GM23248 (cell line): ENCODE measurements around the gene PRAMEF12. TPM values are rescaled to one million over a fixed set of nuclear protein-coding genes. Genes with fewer than 3 reads are reported as not detected.

ENCODE experiments used
- DNase-seq: peaks from one replicate; pipeline ENCODE4 v3.0.0-alpha.2; 2015
- H2AFZ ChIP-seq: fragments of 200-600 bp; sonication (generic); 2 replicates; pipeline ENCODE4 v1.6.1; 2016; ENCODE audit warnings: antibody characterized with exemption
- H3F3A ChIP-seq: fragments of 200-600 bp; sonication (generic); 2 replicates; pipeline ENCODE4 v1.6.1; 2016; ENCODE audit warnings: mild to moderate bottlenecking, antibody characterized with exemption, mixed run types; ENCODE audit not compliant: insufficient read depth
- H3K27ac ChIP-seq: fragments of 200-600 bp; sonication (generic); 2 replicates; pipeline ENCODE4 v1.5.1; 2016; ENCODE audit warnings: mild to moderate bottlenecking
- H3K27me3 ChIP-seq: fragments of 200-600 bp; sonication (generic); replicated peaks from 2 replicates; pipeline ENCODE4 v1.6.1; 2016; ENCODE audit warnings: mild to moderate bottlenecking; ENCODE audit not compliant: insufficient read depth
- H3K36me3 ChIP-seq: fragments of 200-600 bp; sonication (generic); 2 replicates; pipeline ENCODE4 v1.6.1; 2016; ENCODE audit warnings: low read depth, mild to moderate bottlenecking
- H3K4me1 ChIP-seq: fragments of 200-600 bp; sonication (generic); 2 replicates; pipeline ENCODE4 v1.6.1; 2016; ENCODE audit warnings: mild to moderate bottlenecking; ENCODE audit not compliant: insufficient read depth
- H3K4me2 ChIP-seq: fragments of 200-600 bp; sonication (generic); one replicate; pipeline ENCODE4 v1.6.1; 2016; ENCODE audit warnings: mild to moderate bottlenecking; ENCODE audit not compliant: unreplicated experiment
- H3K4me3 ChIP-seq: fragments of 200-600 bp; sonication (generic); 2 replicates; pipeline ENCODE4 v1.5.1; 2016; ENCODE audit warnings: mild to moderate bottlenecking
- H3K79me2 ChIP-seq: fragments of 200-600 bp; sonication (generic); 2 replicates; pipeline ENCODE4 v1.6.1; 2016; ENCODE audit warnings: mild to moderate bottlenecking; ENCODE audit not compliant: insufficient read depth
- H3K9ac ChIP-seq: fragments of 200-600 bp; sonication (generic); 2 replicates; pipeline ENCODE4 v1.6.1; 2016; ENCODE audit warnings: mild to moderate bottlenecking
- H3K9me2 ChIP-seq: fragments of 200-600 bp; sonication (generic); 2 replicates; pipeline ENCODE4 v1.6.1; 2016; ENCODE audit warnings: mixed run types, mild to moderate bottlenecking, moderate library complexity; ENCODE audit not compliant: insufficient read depth
- H3K9me3 ChIP-seq: fragments of 200-600 bp; sonication (generic); one replicate; pipeline ENCODE4 v1.6.1; 2017; ENCODE audit warnings: low read depth
- H4K20me1 ChIP-seq: fragments of 200-600 bp; sonication (generic); 2 replicates; pipeline ENCODE4 v1.6.0; 2016; ENCODE audit not compliant: insufficient read depth
- EZH2 ChIP-seq: fragments of 200-600 bp; sonication (generic); IDR thresholded peaks from 2 replicates; pipeline ENCODE4 v1.6.1; 2018; ENCODE audit warnings: antibody characterized with exemption, mild to moderate bottlenecking; ENCODE audit not compliant: insufficient read depth, poor library complexity, severe bottlenecking
- EZH2phosphoT487 ChIP-seq: fragments of 200-600 bp; sonication (generic); IDR thresholded peaks from 2 replicates; pipeline ENCODE4 v1.6.1; 2018; ENCODE audit warnings: antibody characterized with exemption, moderate library complexity, mild to moderate bottlenecking, low read depth; ENCODE audit not compliant: insufficient read depth
- WGBS, 2 experiments: methylation state at CpG; one replicate each; pipeline ENCODE4 v1.1.6; 2015 to 2017; ENCODE audit warnings: low lambda C conversion rate in 2 of 2, low coverage in 1 of 2; ENCODE audit errors: missing lambda C conversion rate in 2 of 2; 5-methylcytosine and 5-hydroxymethylcytosine counted together
- in situ Hi-C: fragments of 300-500 bp; cut with MboI; formaldehyde crosslinking; loops from 2 replicates; pipeline ENCODE4 v1.15.0; 2020
- polyA plus RNA-seq: library from polyadenylated mRNA; unstranded; fragments of >200 nt; fragmentation: Nextera tagmentation; extraction: Ambion mirVana; gene quantifications from 2 replicates; pipeline ENCODE4 v1.2.1, GENCODE V29; 2016
- total RNA-seq: library from RNA; depleted of rRNA; stranded (reverse); fragments of >200 nt; shearing (Covaris generic); gene quantifications from 2 replicates; pipeline ENCODE4 v1.2.3, GENCODE V29; 2014

Gene PRAMEF12
- total and polyA plus RNA-seq, 2 experiments from 2014 or later = not detected

- WGBS, 2 experiments = 4 to 7% methylated on average over 6 of the region's 6 CpGs
- in situ Hi-C loops = no loop called here
Observed at GRCh38 chr1:12756768-12757413, 16.6 kb upstream of the PRAMEF12 start.

DNA sequence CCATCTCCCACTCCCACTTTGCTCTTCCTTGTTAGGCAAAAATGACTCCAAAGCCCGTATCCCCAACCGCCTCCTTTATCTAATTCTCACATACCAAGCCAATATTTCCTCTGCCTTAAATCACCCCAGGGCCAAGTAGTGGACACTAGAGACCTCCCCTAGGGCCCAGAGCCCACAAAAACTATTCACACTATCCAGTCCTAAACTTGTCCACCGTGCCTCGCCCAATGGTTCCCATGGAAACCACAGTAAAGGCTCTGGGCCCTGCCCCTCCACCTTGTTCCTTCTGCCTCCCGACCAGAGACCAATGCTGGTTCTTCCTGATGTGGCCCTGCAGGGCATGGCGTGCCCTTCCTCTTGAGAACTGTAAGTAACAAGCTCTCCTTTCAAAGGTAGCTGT, 15.7 kb upstream of the PRAMEF12 start:
- H3K36me3 ChIP-seq = no peaks in the 10 kb centered on the region
- 47 to 49% methylated on average over 6 of the region's 6 CpGs for WGBS, 2 experiments

More at GRCh38 chr1:12756768-12757413, 16.6 kb upstream of the PRAMEF12 start:
- Histone ChIP-seq H3K4me3 (no peak overlapping the region), H3K9ac (no peak overlapping the region), H3K4me2 (no peak overlapping the region), H3K9me3 (no peaks in the 10 kb centered on the region), H3K9me2 (no peaks in the 10 kb centered on the region), H2AFZ (no peak overlapping the region), H3K79me2 (no peaks in the 10 kb centered on the region), H3K4me1 (no peaks in the 10 kb centered on the region), H3F3A (no peaks in the 10 kb centered on the region), H4K20me1 (no peaks in the 10 kb centered on the region), H3K27ac (no peak overlapping the region), H3K36me3 (no peaks in the 10 kb centered on the region), H3K27me3 (no peaks in the 10 kb centered on the region)
- TF ChIP-seq EZH2 (no peak), EZH2phosphoT487 (no peak)
- peak; percentile 32 for DNase-seq

DNA sequence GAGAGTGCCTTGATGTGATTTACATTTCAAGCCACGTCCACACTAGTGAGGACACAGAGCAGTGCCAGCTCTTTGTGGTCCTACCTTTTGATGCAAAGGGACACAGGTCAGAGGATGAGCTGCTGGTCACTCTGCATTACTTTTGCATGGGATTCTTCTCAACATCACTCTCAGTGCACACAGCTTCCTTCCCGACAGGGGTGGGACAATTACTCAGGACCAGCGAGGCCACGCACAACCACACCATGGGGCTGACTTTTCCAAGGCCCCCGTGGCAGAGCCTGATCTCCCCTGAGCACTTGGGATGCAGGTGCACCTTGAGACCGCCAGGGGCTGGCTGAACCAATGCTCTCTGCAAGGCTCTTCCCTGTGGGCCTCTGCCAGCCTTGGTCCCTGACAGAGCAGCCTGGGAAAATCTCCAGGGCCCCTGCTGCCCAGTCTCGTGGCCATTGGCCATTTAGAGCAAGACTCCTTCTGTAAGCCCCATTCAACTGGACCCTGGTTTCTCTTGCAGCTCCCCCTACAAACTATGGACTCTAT, 13.2 kb upstream of the PRAMEF12 start:
- no peak overlapping the region for H3K4me3 ChIP-seq
- H3K9ac ChIP-seq = no peak overlapping the region
- peak; percentile 5 for DNase-seq
- no peak overlapping the region for H2AFZ ChIP-seq
- H3K27ac ChIP-seq = no peak overlapping the region
- in situ Hi-C loops = no loop called here
- TF ChIP-seq EZH2phosphoT487 (no peak), EZH2 (no peak)
- no peaks in the 10 kb centered on the region for H3F3A ChIP-seq
- no peaks in the 10 kb centered on the region for H3K9me2 ChIP-seq
- no peaks in the 10 kb centered on the region for H3K4me1 ChIP-seq
- H3K79me2 ChIP-seq = no peaks in the 10 kb centered on the region
- H3K27me3 ChIP-seq = no peaks in the 10 kb centered on the region
- H3K4me2 ChIP-seq = no peak overlapping the region
- WGBS, 2 experiments = 26 to 38% methylated on average over 7 of the region's 7 CpGs
- H3K9me3 ChIP-seq = no peaks in the 10 kb centered on the region
- no peaks in the 10 kb centered on the region for H4K20me1 ChIP-seq
- no peaks in the 10 kb centered on the region for H3K36me3 ChIP-seq

More for the DNA sequence above, 15.7 kb upstream of the PRAMEF12 start:
- DNase-seq = no peak
- Histone ChIP-seq H3K27ac (no peak overlapping the region), H3K4me3 (no peak overlapping the region), H3K9me3 (no peaks in the 10 kb centered on the region), H3K4me2 (no peak overlapping the region), H3K9ac (no peak overlapping the region), H2AFZ (no peak overlapping the region), H3K79me2 (no peaks in the 10 kb centered on the region), H3F3A (no peaks in the 10 kb centered on the region), H4K20me1 (no peaks in the 10 kb centered on the region), H3K27me3 (no peaks in the 10 kb centered on the region), H3K4me1 (no peaks in the 10 kb centered on the region), H3K9me2 (no peaks in the 10 kb centered on the region)
- in situ Hi-C loops = no loop called here
- no peak for TF ChIP-seq EZH2
- no peak for TF ChIP-seq EZH2phosphoT487

DNA sequence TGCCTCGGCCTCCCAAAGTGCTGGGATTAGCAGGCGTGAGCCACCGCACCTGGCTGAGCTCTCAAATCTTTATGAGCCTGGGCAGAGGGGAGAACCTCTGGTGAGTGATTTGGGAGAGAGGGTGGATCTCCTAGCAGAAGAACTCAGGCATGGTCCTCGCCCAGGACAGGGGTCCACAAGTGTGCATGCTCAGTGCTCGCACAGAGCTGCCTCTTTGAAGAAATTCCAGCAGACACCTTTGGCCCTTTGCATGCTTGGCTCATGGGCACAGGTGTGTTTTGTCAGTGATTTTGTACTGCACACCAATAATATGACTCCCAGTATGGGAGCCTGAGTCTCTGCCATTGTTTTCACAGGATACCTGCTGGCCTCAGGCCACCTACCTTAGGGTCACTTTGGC, 11.8 kb upstream of the PRAMEF12 start:
- in situ Hi-C loops = no loop called here
- H3K36me3 ChIP-seq = no peaks in the 10 kb centered on the region

More for the DNA sequence above, 11.8 kb upstream of the PRAMEF12 start:
- TF ChIP-seq EZH2phosphoT487 (no peak), EZH2 (no peak)
- WGBS, 2 experiments = 36 to 41% methylated on average over 5 of the region's 5 CpGs
- Histone ChIP-seq H3K9me3 (no peaks in the 10 kb centered on the region), H4K20me1 (no peaks in the 10 kb centered on the region), H3K4me3 (no peak overlapping the region), H3K9ac (no peak overlapping the region), H2AFZ (no peak overlapping the region), H3K9me2 (no peaks in the 10 kb centered on the region), H3K79me2 (no peaks in the 10 kb centered on the region), H3K27me3 (no peaks in the 10 kb centered on the region), H3K4me2 (no peak overlapping the region), H3K27ac (no peak overlapping the region), H3K4me1 (no peaks in the 10 kb centered on the region), H3F3A (no peaks in the 10 kb centered on the region)
- no peak for DNase-seq
